SJCRH30 (cell line): ENCODE measurements around the gene CNTNAP2. TPM values are rescaled to one million over a fixed set of nuclear protein-coding genes. Genes with fewer than 3 reads are reported as not detected.

ENCODE experiments used
- DNase-seq, 2 experiments: peaks; one replicate each; pipeline ENCODE4 v3.0.0-alpha.2; 2015 to 2020
- H3K27ac ChIP-seq: fragments of 250-450 bp; sonication (Bioruptor Pico); 2 replicates; pipeline ENCODE4 v1.5.1; 2020; ENCODE audit warnings: mild to moderate bottlenecking, moderate library complexity
- H3K27me3 ChIP-seq: fragments of 250-450 bp; sonication (Bioruptor Pico); 2 replicates; pipeline ENCODE4 v1.5.1; 2020; ENCODE audit warnings: mild to moderate bottlenecking, moderate library complexity
- H3K36me3 ChIP-seq: fragments of 250-450 bp; sonication (Bioruptor Pico); 2 replicates; pipeline ENCODE4 v1.5.1; 2020; ENCODE audit warnings: mild to moderate bottlenecking, moderate library complexity
- H3K4me1 ChIP-seq: fragments of 250-450 bp; sonication (Bioruptor Pico); 2 replicates; pipeline ENCODE4 v1.5.1; 2020; ENCODE audit warnings: mild to moderate bottlenecking, moderate library complexity
- H3K4me3 ChIP-seq: fragments of 250-450 bp; sonication (Bioruptor Pico); 2 replicates; pipeline ENCODE4 v1.5.1; 2020; ENCODE audit warnings: mild to moderate bottlenecking, moderate library complexity
- H3K9me3 ChIP-seq: fragments of 250-450 bp; sonication (Bioruptor Pico); replicated peaks from 2 replicates; pipeline ENCODE4 v1.5.1; 2020; ENCODE audit warnings: mild to moderate bottlenecking, moderate library complexity
- total RNA-seq: library from RNA; depleted of rRNA; stranded (reverse); fragments of >200 nt; shearing (Covaris generic); gene quantifications from 2 replicates; pipeline ENCODE4 v1.2.3, GENCODE V29; 2014

CNTNAP2 gene
- total RNA-seq, 1 experiment from 2014 or later, result not detected

DNA sequence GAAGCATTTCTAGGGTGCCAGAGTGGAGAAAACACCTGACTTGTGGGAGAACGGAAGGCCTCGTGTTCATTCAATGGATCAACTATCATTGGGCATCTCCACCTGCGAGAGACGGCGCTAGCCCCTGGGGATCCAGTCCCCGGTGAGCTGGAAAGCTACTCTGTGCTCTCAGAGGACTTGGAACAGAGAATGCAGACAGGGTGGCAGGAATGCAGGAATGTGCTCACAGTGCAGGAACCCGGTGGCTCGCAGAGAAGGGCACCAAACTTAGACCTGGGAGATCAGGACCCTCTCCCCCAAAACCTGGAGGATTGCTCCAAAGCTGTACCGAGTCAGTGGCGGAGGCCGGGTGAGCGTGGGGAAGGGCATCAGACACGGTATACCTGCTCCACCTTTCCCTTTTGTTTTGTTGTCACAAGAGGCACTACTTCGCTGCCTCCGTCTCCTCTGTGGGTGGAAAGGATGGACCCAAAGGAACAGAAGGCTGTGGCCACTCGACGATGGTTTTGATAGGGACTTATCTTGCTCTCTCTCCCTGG, 1905.0 kb downstream of the CNTNAP2 start:
- Histone ChIP-seq H3K4me1 (no peaks in the 10 kb centered on the region), H3K27ac (no peak overlapping the region), H3K27me3 (peaks cover 11% of the 10 kb centered on the region), H3K9me3 (no peaks in the 10 kb centered on the region), H3K4me3 (no peak overlapping the region), H3K36me3 (no peaks in the 10 kb centered on the region)
- no peak for DNase-seq

- no peaks in the 10 kb centered on the region for H3K9me3 ChIP-seq
- no peak overlapping the region for H3K4me3 ChIP-seq
- no peak for DNase-seq
- no peaks in the 10 kb centered on the region for H3K4me1 ChIP-seq
- no peak overlapping the region for H3K27ac ChIP-seq
- no peaks in the 10 kb centered on the region for H3K36me3 ChIP-seq
- H3K27me3 ChIP-seq, result peaks cover 15% of the 10 kb centered on the region
Measured at GRCh38 chr7:148022832-148023231, 1906.2 kb downstream of the CNTNAP2 start.

DNA sequence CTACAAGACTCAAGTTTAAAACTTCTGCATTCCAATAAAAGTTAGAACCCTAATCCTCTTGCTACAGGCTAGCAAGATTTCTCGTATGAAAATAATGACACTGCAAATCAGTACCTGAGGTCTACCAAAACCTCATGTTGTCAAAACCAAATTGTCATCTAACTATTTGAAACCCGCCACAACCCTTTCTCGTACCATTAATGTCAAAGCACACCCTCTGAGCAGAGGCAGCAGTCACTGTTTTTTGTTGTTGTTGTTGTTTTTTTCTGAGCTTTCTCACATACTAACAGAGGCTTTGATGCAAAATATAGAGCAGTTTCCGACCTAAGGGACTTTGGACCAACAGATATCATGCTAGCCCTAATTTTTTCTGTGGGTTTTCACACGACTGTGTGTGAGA, 1910.1 kb downstream of the CNTNAP2 start:
- no peak for DNase-seq
- Histone ChIP-seq H3K27me3 (peaks cover 10% of the 10 kb centered on the region), H3K4me1 (no peaks in the 10 kb centered on the region), H3K9me3 (no peaks in the 10 kb centered on the region), H3K36me3 (no peaks in the 10 kb centered on the region), H3K27ac (no peak overlapping the region), H3K4me3 (no peak overlapping the region)

DNA sequence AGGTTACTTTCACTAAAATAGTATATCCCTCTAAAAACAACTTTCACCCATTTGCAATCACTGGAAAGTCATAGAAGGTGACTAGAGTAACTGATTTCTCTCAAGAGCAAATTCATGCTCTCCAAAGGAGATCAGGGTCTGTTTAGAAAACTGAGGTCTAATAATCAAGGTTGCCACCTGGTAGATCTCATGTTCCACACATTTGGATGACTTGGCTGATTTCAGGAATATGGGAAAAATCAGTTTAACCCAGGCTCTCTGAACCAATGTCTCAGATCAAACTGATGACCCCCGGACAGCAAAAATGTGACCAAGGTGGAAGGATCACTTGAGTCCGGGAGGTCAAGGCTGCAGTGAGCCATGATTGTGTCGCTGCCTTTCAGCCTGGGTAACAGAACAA, 1911.6 kb downstream of the CNTNAP2 start:
- Histone ChIP-seq H3K27ac (no peak overlapping the region), H3K27me3 (peaks cover 10% of the 10 kb centered on the region), H3K4me3 (no peak overlapping the region), H3K4me1 (no peaks in the 10 kb centered on the region), H3K36me3 (no peaks in the 10 kb centered on the region), H3K9me3 (no peaks in the 10 kb centered on the region)
- DNase-seq, result no peak

DNA sequence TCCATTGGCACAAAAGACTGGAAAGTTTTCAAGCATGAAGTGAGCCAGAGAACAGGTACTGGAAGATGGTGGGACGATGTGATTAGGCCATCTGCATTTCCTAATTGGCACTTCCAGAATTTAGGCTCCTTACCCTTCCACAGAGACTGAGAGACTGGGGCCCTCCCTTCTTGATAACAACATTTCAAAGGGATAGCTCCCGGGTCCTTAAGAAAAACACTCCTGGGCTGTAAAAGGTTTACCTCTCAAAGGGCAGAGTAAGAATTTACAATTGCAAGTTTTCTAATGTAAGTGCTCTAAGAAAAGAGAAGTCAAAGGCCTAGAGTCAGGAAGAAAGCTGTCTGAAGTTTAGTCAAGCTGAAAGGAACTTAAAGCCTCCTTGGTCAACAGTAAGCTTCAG, 1914.4 kb downstream of the CNTNAP2 start:
- Histone ChIP-seq H3K27me3 (peaks cover 4% of the 10 kb centered on the region), H3K9me3 (no peaks in the 10 kb centered on the region)
- DNase-seq, result no peak

DNA sequence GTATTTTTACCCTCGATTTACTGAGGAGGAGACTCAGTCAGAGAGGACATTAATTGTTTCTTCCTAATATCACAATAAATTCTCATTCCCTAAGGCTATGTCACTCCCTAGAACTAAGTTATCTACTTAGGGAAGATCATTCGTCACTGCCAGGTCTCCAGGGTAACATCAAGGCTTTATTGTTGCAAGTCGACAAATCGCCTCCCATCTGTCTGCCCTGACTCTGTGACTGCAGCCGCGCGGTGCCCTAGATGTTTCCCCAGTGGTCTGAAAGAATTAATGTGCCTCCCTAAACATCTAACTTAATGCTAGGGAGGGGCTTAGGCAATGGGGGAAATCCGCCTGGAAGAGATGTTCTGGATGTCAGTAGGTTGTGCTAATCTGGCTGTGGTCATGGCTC, 1915.2 kb downstream of the CNTNAP2 start:
- Histone ChIP-seq H3K27me3 (peaks cover 4% of the 10 kb centered on the region), H3K4me1 (no peaks in the 10 kb centered on the region), H3K9me3 (no peaks in the 10 kb centered on the region), H3K36me3 (no peaks in the 10 kb centered on the region), H3K27ac (no peak overlapping the region), H3K4me3 (no peak overlapping the region)
- no peak for DNase-seq

More for the DNA sequence above, 1914.4 kb downstream of the CNTNAP2 start:
- H3K4me1 ChIP-seq, result no peaks in the 10 kb centered on the region
- H3K36me3 ChIP-seq, result no peaks in the 10 kb centered on the region
- H3K27ac ChIP-seq, result no peak overlapping the region
- H3K4me3 ChIP-seq, result no peak overlapping the region

DNA sequence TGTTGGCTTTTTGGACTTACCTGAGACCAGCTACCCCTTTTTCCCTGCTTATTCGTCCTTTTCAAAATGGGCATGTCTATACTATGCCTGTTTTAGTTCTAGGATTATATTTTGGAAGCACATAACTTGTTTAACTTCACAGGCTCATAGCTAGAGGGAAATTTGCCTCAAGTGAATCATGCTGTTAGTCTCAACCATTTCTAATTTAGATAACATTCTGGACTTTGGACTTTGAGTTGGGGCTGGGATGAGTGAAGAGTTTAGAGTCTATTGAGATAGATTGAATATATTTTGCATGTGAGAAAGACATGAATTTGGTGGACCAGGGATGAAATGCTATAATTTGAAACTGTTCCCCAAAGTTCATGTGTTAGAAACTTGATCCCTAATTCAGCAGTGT, 1919.3 kb downstream of the CNTNAP2 start:
- Histone ChIP-seq H3K27me3 (no peaks in the 10 kb centered on the region), H3K4me1 (no peaks in the 10 kb centered on the region), H3K36me3 (no peaks in the 10 kb centered on the region), H3K4me3 (no peak overlapping the region), H3K27ac (no peak overlapping the region), H3K9me3 (no peaks in the 10 kb centered on the region)
- no peak for DNase-seq

DNA sequence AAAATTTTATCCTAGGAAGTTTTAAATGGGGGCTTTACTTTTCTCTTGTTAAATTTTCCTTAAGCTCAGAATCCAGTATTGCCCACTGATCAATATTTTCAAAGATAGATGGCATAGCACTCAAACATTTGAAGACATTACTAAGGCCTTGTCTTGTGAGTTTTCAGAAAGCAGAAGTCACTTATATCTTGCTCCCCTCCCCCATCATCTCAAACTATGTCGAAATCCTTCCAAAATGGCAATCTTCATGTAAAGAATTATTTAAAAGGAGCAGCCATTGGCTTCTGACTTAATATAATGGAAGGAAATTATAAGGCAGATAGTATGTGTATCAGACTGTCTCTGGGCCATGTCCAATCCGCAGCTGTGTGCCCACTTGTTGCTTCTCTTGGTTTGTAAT, 1920.4 kb downstream of the CNTNAP2 start:
- no peaks in the 10 kb centered on the region for H3K36me3 ChIP-seq
- H3K4me3 ChIP-seq, result no peak overlapping the region
- H3K27me3 ChIP-seq, result no peaks in the 10 kb centered on the region
- H3K9me3 ChIP-seq, result no peaks in the 10 kb centered on the region
- H3K27ac ChIP-seq, result no peak overlapping the region
- DNase-seq, result no peak
- H3K4me1 ChIP-seq, result no peaks in the 10 kb centered on the region

DNA sequence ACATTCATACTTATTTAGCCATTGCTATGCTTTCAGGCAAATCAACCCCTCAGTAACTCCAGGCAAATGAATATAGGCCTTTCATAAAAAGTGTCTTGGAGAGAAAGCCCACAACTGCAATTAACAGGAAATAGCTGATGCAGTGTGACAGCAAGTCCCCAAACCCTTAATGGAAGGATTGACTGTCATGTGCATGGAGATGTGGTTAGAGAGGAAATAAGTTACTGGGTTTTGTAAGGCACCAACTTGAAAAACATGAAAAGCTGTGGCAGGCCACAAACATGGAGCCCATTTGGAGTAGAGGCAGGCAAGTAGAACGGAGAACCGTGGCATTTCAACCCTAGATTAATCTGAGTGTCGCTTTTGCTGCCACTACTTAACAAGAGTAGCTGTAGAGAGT, 1924.6 kb downstream of the CNTNAP2 start:
- Histone ChIP-seq H3K27ac (no peak overlapping the region), H3K9me3 (no peaks in the 10 kb centered on the region), H3K36me3 (no peaks in the 10 kb centered on the region), H3K4me3 (no peak overlapping the region), H3K27me3 (peaks cover 5% of the 10 kb centered on the region; the same call in 1 of the 2 replicates), H3K4me1 (no peaks in the 10 kb centered on the region)
- no peak for DNase-seq

DNA sequence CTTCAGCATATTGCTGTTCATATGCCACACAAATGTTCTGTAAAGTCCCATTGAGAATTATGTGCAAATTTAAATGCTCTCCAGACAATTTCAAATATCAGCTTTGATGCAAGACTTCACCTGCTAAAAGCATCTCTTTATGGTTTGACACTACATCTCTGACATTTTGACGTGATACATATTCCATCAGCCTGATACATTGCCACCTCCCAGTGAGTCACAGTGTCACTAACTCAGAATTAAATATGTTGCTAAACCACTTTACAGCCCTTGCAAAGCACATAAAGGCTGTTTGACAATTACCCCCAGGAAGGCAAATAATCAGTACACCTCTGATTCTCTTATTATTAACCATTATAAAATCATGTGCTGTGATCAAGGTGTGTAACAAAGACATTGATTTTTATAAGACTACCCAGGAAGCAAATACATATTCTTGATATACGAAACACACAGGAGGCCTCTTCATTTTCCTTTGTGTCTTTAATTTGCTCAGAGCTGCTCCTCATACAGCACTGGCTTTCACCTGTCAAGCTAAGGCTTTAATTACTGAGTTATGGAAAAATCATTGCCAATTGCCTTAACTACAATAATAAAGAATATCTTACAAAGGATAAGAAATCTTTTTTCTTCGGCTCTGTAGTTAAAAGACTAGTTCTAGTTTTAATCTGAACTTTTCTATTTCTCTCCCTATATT, 1926.5 kb downstream of the CNTNAP2 start:
- Histone ChIP-seq H3K4me3 (no peak overlapping the region), H3K4me1 (no peaks in the 10 kb centered on the region), H3K36me3 (no peaks in the 10 kb centered on the region), H3K27ac (no peak overlapping the region), H3K9me3 (no peaks in the 10 kb centered on the region), H3K27me3 (peaks cover 5% of the 10 kb centered on the region; the same call in 1 of the 2 replicates)
- no peak for DNase-seq

GRCh38 chr7:148044173-148044572, 1927.6 kb downstream of the CNTNAP2 start:
- no peak overlapping the region for H3K27ac ChIP-seq
- no peak overlapping the region for H3K4me3 ChIP-seq
- DNase-seq, result no peak
- no peaks in the 10 kb centered on the region for H3K4me1 ChIP-seq
- H3K9me3 ChIP-seq, result no peaks in the 10 kb centered on the region
- peaks cover 5% of the 10 kb centered on the region; the same call in 1 of the 2 replicates for H3K27me3 ChIP-seq
- no peaks in the 10 kb centered on the region for H3K36me3 ChIP-seq

GRCh38 chr7:148045521-148045920, 1928.9 kb downstream of the CNTNAP2 start:
- no peaks in the 10 kb centered on the region for H3K4me1 ChIP-seq
- no peaks in the 10 kb centered on the region for H3K36me3 ChIP-seq

GRCh38 chr7:148049068-148049467, 1932.5 kb downstream of the CNTNAP2 start:
- Histone ChIP-seq H3K36me3 (no peaks in the 10 kb centered on the region), H3K9me3 (peaks cover 3% of the 10 kb centered on the region; the same call in 1 of the 2 replicates), H3K27ac (no peak overlapping the region), H3K27me3 (no peaks in the 10 kb centered on the region; the same call in 1 of the 2 replicates), H3K4me3 (no peak overlapping the region), H3K4me1 (no peaks in the 10 kb centered on the region)
- no peak for DNase-seq

More at GRCh38 chr7:148045521-148045920, 1928.9 kb downstream of the CNTNAP2 start:
- peaks cover 5% of the 10 kb centered on the region; the same call in 1 of the 2 replicates for H3K27me3 ChIP-seq
- peak in 1 of 2 experiments; percentile 18 for DNase-seq
- H3K4me3 ChIP-seq, result no peak overlapping the region
- no peaks in the 10 kb centered on the region for H3K9me3 ChIP-seq
- no peak overlapping the region for H3K27ac ChIP-seq

GRCh38 chr7:148050492-148051158, 1934.0 kb downstream of the CNTNAP2 start:
- DNase-seq, result no peak
- no peaks in the 10 kb centered on the region for H3K36me3 ChIP-seq

DNA sequence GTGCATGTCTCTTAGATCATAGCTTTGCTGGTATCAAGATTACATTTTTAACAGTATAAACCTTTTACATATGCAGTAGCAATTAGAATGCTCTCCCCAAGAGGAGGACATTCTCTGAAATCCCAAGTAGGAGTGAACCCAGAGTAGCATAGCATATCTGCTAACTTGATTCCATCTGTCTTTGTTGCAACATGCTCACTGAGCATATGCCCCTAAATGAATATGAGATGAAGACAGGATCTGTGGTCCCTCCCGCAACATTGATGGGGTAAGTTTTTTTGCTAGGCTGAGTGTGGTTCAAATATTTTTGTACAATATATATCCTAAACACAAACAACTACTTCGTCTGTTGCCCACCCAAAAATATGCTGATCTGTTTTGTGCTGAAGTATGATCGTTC, 1939.8 kb downstream of the CNTNAP2 start:
- Histone ChIP-seq H3K27ac (no peak overlapping the region), H3K4me3 (no peak overlapping the region), H3K9me3 (peaks cover 3% of the 10 kb centered on the region; the same call in 1 of the 2 replicates), H3K4me1 (no peaks in the 10 kb centered on the region), H3K36me3 (no peaks in the 10 kb centered on the region), H3K27me3 (no peaks in the 10 kb centered on the region)
- no peak for DNase-seq

More at GRCh38 chr7:148050492-148051158, 1934.0 kb downstream of the CNTNAP2 start:
- no peak overlapping the region for H3K4me3 ChIP-seq
- no peak overlapping the region for H3K27ac ChIP-seq
- H3K27me3 ChIP-seq, result no peaks in the 10 kb centered on the region; the same call in 1 of the 2 replicates
- H3K4me1 ChIP-seq, result no peaks in the 10 kb centered on the region
- peaks cover 3% of the 10 kb centered on the region; the same call in 1 of the 2 replicates for H3K9me3 ChIP-seq
